HEK293 (cell line): Measurements from ENCODE around the gene TEKTIP1.

Source experiments
- CTCF ChIA-PET: fragments of 350-600 bp; formaldehyde crosslinking; extraction: SDS; loops from one replicate; lab custom pipeline; 2021; ENCODE audit warnings: antibody characterized with exemption; lab: Yijun Ruan, JAX
- POLR2A ChIA-PET: fragments of 300-600 bp; formaldehyde crosslinking; extraction: SDS; loops from one replicate; lab custom pipeline; 2020; ENCODE audit warnings: antibody characterized with exemption, inconsistent platforms; lab: Yijun Ruan, JAX
- H3K27ac ChIP-seq: fragments of 200-500 bp; sonication (Bioruptor generic); 2 replicates; pipeline ENCODE4 v1.5.1; 2014; ENCODE audit warnings: low read depth, low read length, control low read depth, inconsistent platforms; ENCODE audit errors: extremely low read depth
- H3K36me3 ChIP-seq, 2 experiments: fragments of 200-500 bp in 1 of 2; sonication (Bioruptor generic) in 1 of 2; 1 replicate in 1 of 2; 2 replicates in 1 of 2; pipeline ENCODE4 v1.5.1; 2014 to 2017; ENCODE audit warnings: inconsistent platforms in 2 of 2, low read length in 2 of 2; ENCODE audit not compliant: control insufficient read depth in 2 of 2, insufficient read depth in 1 of 2
- H3K4me1 ChIP-seq: fragments of 200-500 bp; sonication (Bioruptor generic); 2 replicates; pipeline ENCODE4 v1.5.1; 2014; ENCODE audit warnings: mild to moderate bottlenecking, low read length, inconsistent platforms; ENCODE audit not compliant: control insufficient read depth, insufficient read depth
- H3K4me3 ChIP-seq: 2 replicates; pipeline ENCODE4 v1.5.1; 2011; ENCODE audit warnings: low read depth, mild to moderate bottlenecking, control low read depth, low read length, moderate library complexity
- H3K9me3 ChIP-seq: fragments of 200-500 bp; sonication (Bioruptor generic); 2 replicates; pipeline ENCODE4 v1.5.1; 2014; ENCODE audit warnings: low read depth, low read length, inconsistent platforms; ENCODE audit not compliant: control insufficient read depth, insufficient read depth
- GLIS2 ChIP-seq: fragments of 450-650 bp; formaldehyde crosslinking; IDR thresholded peaks from 2 replicates; pipeline ENCODE4 v1.5.1; 2016; ENCODE audit warnings: missing biosample characterization, missing genetic modification characterization
- KLF9 ChIP-seq: fragments of 450-650 bp; formaldehyde crosslinking; IDR thresholded peaks from 2 replicates; pipeline ENCODE4 v1.5.1; 2016; ENCODE audit warnings: missing biosample characterization, missing genetic modification characterization, low read depth
- OSR2 ChIP-seq: fragments of 450-650 bp; formaldehyde crosslinking; IDR thresholded peaks from 2 replicates; pipeline ENCODE4 v1.5.1; 2016; ENCODE audit warnings: missing biosample characterization, missing genetic modification characterization
- SP3 ChIP-seq: fragments of 450-650 bp; formaldehyde crosslinking; IDR thresholded peaks from 2 replicates; pipeline ENCODE4 v1.5.1; 2016; ENCODE audit warnings: missing biosample characterization, missing genetic modification characterization
- WT1 ChIP-seq: fragments of 450-650 bp; formaldehyde crosslinking; IDR thresholded peaks from 2 replicates; pipeline ENCODE4 v1.5.1; 2016; ENCODE audit warnings: missing biosample characterization, missing genetic modification characterization
- ZBTB21 ChIP-seq: fragments of 450-650 bp; formaldehyde crosslinking; IDR thresholded peaks from 2 replicates; pipeline ENCODE4 v1.5.1; 2017; ENCODE audit warnings: missing biosample characterization, missing genetic modification characterization
- ZNF157 ChIP-seq: fragments of 450-650 bp; formaldehyde crosslinking; IDR thresholded peaks from 2 replicates; pipeline ENCODE4 v1.5.1; 2016; ENCODE audit warnings: missing biosample characterization, missing genetic modification characterization
- ZNF202 ChIP-seq: fragments of 450-650 bp; formaldehyde crosslinking; IDR thresholded peaks from 2 replicates; pipeline ENCODE4 v1.5.1; 2016; ENCODE audit warnings: missing biosample characterization, missing genetic modification characterization, borderline replicate concordance
- ZNF423 ChIP-seq: fragments of 450-650 bp; formaldehyde crosslinking; IDR thresholded peaks from 2 replicates; pipeline ENCODE4 v1.5.1; 2016; ENCODE audit warnings: missing biosample characterization, missing genetic modification characterization
- ZNF610 ChIP-seq: fragments of 450-650 bp; formaldehyde crosslinking; IDR thresholded peaks from 2 replicates; pipeline ENCODE4 v1.5.1; 2016; ENCODE audit warnings: missing biosample characterization, missing genetic modification characterization, borderline replicate concordance
- ZNF837 ChIP-seq: fragments of 450-650 bp; formaldehyde crosslinking; IDR thresholded peaks from 2 replicates; pipeline ENCODE4 v1.5.1; 2016; ENCODE audit warnings: missing biosample characterization, missing genetic modification characterization
- TF ChIP-seq, protein P1 (sequence below): fragments of 450-650 bp; formaldehyde crosslinking; IDR thresholded peaks from 2 replicates; pipeline ENCODE4 v1.5.1; 2016; ENCODE audit warnings: missing biosample characterization, missing genetic modification characterization
- TF ChIP-seq, protein P2 (sequence below): fragments of 450-650 bp; formaldehyde crosslinking; IDR thresholded peaks from 2 replicates; pipeline ENCODE4 v1.5.1; 2016; ENCODE audit warnings: missing biosample characterization, missing genetic modification characterization
- TF ChIP-seq, protein P3 (sequence below): fragments of 450-650 bp; formaldehyde crosslinking; IDR thresholded peaks from 2 replicates; pipeline ENCODE4 v1.5.1; 2016; ENCODE audit warnings: missing biosample characterization, missing genetic modification characterization
- TF ChIP-seq, protein P4 (sequence below): fragments of 450-650 bp; formaldehyde crosslinking; IDR thresholded peaks from 2 replicates; pipeline ENCODE4 v1.5.1; 2016; ENCODE audit warnings: missing biosample characterization, missing genetic modification characterization
- TF ChIP-seq, protein P5 (sequence below): fragments of 450-650 bp; formaldehyde crosslinking; IDR thresholded peaks from 2 replicates; pipeline ENCODE4 v1.5.1; 2016; ENCODE audit warnings: missing biosample characterization, missing genetic modification characterization
- TF ChIP-seq, protein P6 (sequence below): fragments of 450-650 bp; formaldehyde crosslinking; IDR thresholded peaks from 2 replicates; pipeline ENCODE4 v1.5.1; 2016; ENCODE audit warnings: missing biosample characterization, missing genetic modification characterization, borderline replicate concordance

The TEKTIP1 gene

DNA sequence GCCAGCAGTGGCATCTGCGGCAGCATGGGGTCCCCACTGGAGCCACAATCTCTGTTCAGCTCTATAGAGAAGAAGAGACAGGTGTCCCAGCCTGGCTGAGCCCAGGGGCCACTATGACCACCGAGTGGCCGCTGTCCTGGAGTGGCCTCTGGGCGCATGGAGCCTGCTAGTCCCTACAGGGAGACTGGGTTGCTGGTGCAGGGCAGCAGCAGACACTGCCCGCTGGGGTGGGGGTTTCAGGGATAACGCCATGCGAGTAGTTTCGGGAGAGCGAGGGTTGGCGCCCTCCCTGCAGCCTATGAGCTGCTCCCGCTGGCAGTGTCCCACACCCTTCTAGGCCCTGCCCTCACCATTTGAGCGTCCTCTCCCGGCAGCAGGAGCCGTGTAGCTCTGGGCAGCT lies 10.9 kb upstream of the TEKTIP1 start:
- H3K9me3 ChIP-seq, result no peaks in the 10 kb centered on the region
- CTCF ChIA-PET, result interaction anchor here (0.6 to 1.3 kb wide), 2 partner anchors 11 to 223 kb away, joined by 4 to 7 read pairs; no protein-coding TSS in a partner anchor
- TF ChIP-seq, protein P1, sequence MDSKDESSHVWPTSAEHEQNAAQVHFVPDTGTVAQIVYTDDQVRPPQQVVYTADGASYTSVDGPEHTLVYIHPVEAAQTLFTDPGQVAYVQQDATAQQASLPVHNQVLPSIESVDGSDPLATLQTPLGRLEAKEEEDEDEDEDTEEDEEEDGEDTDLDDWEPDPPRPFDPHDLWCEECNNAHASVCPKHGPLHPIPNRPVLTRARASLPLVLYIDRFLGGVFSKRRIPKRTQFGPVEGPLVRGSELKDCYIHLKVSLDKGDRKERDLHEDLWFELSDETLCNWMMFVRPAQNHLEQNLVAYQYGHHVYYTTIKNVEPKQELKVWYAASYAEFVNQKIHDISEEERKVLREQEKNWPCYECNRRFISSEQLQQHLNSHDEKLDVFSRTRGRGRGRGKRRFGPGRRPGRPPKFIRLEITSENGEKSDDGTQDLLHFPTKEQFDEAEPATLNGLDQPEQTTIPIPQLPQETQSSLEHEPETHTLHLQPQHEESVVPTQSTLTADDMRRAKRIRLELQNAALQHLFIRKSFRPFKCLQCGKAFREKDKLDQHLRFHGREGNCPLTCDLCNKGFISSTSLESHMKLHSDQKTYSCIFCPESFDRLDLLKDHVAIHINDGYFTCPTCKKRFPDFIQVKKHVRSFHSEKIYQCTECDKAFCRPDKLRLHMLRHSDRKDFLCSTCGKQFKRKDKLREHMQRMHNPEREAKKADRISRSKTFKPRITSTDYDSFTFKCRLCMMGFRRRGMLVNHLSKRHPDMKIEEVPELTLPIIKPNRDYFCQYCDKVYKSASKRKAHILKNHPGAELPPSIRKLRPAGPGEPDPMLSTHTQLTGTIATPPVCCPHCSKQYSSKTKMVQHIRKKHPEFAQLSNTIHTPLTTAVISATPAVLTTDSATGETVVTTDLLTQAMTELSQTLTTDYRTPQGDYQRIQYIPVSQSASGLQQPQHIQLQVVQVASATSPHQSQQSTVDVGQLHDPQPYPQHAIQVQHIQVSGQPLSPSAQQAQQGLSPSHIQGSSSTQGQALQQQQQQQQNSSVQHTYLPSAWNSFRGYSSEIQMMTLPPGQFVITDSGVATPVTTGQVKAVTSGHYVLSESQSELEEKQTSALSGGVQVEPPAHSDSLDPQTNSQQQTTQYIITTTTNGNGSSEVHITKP (tag by site-specific recombination), result no peak
- TF ChIP-seq ZNF423 (tag by site-specific recombination) (no peak), GLIS2 (tag by site-specific recombination) (no peak), WT1 (tag by site-specific recombination) (no peak), ZNF837 (tag by site-specific recombination) (no peak), ZNF157 (tag by site-specific recombination) (no peak), ZNF202 (tag by site-specific recombination) (no peak)
- TF ChIP-seq, protein P2, sequence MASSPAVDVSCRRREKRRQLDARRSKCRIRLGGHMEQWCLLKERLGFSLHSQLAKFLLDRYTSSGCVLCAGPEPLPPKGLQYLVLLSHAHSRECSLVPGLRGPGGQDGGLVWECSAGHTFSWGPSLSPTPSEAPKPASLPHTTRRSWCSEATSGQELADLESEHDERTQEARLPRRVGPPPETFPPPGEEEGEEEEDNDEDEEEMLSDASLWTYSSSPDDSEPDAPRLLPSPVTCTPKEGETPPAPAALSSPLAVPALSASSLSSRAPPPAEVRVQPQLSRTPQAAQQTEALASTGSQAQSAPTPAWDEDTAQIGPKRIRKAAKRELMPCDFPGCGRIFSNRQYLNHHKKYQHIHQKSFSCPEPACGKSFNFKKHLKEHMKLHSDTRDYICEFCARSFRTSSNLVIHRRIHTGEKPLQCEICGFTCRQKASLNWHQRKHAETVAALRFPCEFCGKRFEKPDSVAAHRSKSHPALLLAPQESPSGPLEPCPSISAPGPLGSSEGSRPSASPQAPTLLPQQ (tag by site-specific recombination), result no peak
- TF ChIP-seq, protein P3, sequence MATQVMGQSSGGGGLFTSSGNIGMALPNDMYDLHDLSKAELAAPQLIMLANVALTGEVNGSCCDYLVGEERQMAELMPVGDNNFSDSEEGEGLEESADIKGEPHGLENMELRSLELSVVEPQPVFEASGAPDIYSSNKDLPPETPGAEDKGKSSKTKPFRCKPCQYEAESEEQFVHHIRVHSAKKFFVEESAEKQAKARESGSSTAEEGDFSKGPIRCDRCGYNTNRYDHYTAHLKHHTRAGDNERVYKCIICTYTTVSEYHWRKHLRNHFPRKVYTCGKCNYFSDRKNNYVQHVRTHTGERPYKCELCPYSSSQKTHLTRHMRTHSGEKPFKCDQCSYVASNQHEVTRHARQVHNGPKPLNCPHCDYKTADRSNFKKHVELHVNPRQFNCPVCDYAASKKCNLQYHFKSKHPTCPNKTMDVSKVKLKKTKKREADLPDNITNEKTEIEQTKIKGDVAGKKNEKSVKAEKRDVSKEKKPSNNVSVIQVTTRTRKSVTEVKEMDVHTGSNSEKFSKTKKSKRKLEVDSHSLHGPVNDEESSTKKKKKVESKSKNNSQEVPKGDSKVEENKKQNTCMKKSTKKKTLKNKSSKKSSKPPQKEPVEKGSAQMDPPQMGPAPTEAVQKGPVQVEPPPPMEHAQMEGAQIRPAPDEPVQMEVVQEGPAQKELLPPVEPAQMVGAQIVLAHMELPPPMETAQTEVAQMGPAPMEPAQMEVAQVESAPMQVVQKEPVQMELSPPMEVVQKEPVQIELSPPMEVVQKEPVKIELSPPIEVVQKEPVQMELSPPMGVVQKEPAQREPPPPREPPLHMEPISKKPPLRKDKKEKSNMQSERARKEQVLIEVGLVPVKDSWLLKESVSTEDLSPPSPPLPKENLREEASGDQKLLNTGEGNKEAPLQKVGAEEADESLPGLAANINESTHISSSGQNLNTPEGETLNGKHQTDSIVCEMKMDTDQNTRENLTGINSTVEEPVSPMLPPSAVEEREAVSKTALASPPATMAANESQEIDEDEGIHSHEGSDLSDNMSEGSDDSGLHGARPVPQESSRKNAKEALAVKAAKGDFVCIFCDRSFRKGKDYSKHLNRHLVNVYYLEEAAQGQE (tag by site-specific recombination), result no peak
- TF ChIP-seq, protein P4, sequence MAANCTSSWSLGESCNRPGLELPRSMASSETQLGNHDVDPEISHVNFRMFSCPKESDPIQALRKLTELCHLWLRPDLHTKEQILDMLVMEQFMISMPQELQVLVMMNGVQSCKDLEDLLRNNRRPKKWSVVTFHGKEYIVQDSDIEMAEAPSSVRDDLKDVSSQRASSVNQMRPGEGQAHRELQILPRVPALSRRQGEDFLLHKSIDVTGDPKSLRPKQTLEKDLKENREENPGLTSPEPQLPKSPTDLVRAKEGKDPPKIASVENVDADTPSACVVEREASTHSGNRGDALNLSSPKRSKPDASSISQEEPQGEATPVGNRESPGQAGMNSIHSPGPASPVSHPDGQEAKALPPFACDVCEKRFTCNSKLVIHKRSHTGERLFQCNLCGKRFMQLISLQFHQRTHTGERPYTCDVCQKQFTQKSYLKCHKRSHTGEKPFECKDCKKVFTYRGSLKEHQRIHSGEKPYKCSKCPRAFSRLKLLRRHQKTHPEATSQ (tag by site-specific recombination), result no peak
- no peak overlapping the region for H3K4me3 ChIP-seq
- POLR2A ChIA-PET, result no interaction called here
- peaks cover 0 to 80% of the 10 kb centered on the region in 2 experiments; a peak in 2 of 3 replicates for H3K36me3 ChIP-seq
- no peak overlapping the region for H3K27ac ChIP-seq
- no peaks in the 10 kb centered on the region for H3K4me1 ChIP-seq

DNA sequence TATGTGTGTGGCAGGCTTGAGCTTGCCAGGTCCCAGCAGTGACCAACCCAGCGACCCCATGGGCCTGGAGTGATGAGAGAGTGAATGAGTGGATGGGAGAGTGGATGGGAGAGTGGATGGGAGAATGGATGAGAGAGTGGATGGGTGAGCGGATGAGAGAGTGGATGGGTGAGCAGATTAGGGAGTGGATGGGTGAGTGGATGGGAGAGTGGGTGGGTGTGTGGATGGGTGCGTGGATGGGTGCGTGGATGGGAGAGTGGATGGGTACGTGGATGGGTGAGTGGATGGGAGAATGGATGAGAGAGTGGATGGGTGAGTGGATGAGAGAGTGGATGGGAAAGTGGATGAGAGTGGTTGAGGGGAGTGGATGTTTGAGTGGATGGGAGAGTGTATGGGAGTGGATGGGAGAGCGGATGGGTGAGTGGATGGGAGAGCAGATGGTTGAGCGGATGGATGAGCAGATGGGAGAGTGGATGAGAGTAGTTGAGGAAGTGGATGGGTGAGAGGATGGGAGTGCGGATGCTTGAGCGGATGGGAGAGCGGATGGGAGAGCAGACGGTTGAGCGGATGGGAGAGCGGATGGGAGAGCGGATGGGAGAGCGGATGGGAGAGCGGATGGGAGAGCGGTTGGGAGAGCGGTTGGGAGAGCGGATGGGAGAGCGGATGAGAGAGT lies 10.3 kb upstream of the TEKTIP1 start:
- no peak overlapping the region for H3K27ac ChIP-seq
- ChIA-PET CTCF (no interaction called here), POLR2A (no interaction called here)
- no peaks in the 10 kb centered on the region for H3K4me1 ChIP-seq
- H3K36me3 ChIP-seq, result peaks cover 0 to 80% of the 10 kb centered on the region in 2 experiments; a peak in 2 of 3 replicates
- no peak overlapping the region for H3K4me3 ChIP-seq
- H3K9me3 ChIP-seq, result no peaks in the 10 kb centered on the region
- TF ChIP-seq, protein P5, sequence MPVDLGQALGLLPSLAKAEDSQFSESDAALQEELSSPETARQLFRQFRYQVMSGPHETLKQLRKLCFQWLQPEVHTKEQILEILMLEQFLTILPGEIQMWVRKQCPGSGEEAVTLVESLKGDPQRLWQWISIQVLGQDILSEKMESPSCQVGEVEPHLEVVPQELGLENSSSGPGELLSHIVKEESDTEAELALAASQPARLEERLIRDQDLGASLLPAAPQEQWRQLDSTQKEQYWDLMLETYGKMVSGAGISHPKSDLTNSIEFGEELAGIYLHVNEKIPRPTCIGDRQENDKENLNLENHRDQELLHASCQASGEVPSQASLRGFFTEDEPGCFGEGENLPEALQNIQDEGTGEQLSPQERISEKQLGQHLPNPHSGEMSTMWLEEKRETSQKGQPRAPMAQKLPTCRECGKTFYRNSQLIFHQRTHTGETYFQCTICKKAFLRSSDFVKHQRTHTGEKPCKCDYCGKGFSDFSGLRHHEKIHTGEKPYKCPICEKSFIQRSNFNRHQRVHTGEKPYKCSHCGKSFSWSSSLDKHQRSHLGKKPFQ (tag by site-specific recombination), result no peak
- no peak for TF ChIP-seq ZBTB21
- TF ChIP-seq OSR2 (tag by site-specific recombination), result no peak
- TF ChIP-seq ZNF610 (tag by site-specific recombination), result no peak
- no peak for TF ChIP-seq KLF9
- TF ChIP-seq, protein P6, sequence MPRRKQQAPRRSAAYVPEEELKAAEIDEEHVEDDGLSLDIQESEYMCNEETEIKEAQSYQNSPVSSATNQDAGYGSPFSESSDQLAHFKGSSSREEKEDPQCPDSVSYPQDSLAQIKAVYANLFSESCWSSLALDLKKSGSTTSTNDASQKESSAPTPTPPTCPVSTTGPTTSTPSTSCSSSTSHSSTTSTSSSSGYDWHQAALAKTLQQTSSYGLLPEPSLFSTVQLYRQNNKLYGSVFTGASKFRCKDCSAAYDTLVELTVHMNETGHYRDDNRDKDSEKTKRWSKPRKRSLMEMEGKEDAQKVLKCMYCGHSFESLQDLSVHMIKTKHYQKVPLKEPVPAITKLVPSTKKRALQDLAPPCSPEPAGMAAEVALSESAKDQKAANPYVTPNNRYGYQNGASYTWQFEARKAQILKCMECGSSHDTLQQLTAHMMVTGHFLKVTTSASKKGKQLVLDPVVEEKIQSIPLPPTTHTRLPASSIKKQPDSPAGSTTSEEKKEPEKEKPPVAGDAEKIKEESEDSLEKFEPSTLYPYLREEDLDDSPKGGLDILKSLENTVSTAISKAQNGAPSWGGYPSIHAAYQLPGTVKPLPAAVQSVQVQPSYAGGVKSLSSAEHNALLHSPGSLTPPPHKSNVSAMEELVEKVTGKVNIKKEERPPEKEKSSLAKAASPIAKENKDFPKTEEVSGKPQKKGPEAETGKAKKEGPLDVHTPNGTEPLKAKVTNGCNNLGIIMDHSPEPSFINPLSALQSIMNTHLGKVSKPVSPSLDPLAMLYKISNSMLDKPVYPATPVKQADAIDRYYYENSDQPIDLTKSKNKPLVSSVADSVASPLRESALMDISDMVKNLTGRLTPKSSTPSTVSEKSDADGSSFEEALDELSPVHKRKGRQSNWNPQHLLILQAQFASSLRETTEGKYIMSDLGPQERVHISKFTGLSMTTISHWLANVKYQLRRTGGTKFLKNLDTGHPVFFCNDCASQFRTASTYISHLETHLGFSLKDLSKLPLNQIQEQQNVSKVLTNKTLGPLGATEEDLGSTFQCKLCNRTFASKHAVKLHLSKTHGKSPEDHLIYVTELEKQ (tag by site-specific recombination), result no peak
- no peak for TF ChIP-seq SP3 (tag by site-specific recombination)
